ENCODE data around the gene SUFU.

GRCh38 chr10:102682416-102682815 is 178.6 kb downstream of the SUFU start:
- peak in 1 of 2 experiments; percentile 7; a peak in 1 of 4 replicates for TF ChIP-seq CTCF (conservative IDR thresholded peaks at IDR 0.05; ENCODE audit: low read depth in 2 of 2)
- TF ChIP-seq EZH2 (IDR thresholded peaks at IDR 0.05; ENCODE audit: low read depth, unreplicated experiment): no peak
- TF ChIP-seq POLR2AphosphoS5 (IDR thresholded peaks at IDR 0.05; ENCODE audit: low read depth): no peak
- TF ChIP-seq EZH2phosphoT487 (IDR thresholded peaks at IDR 0.05; ENCODE audit: unreplicated experiment): no peak
- TF ChIP-seq STAT1 (IDR thresholded peaks at IDR 0.05; ENCODE audit: unreplicated experiment): no peak
- TF ChIP-seq JUNB (IDR thresholded peaks at IDR 0.05; ENCODE audit: unreplicated experiment): no peak
- no peak for TF ChIP-seq REST (IDR thresholded peaks at IDR 0.05; ENCODE audit: unreplicated experiment)
